Central memory CD8-positive, alpha-beta T cell (primary cell): Measurements from ENCODE around the gene HIVEP2.

Experiments used
- ATAC-seq: fragments of 150-1000 bp; cut with Tn5 transposase; replicated peaks from 2 replicates; pipeline ENCODE4 v1.10.0; 2022; ENCODE audit warnings: mild to moderate bottlenecking, moderate FRiP score, moderate number of reproducible peaks; ENCODE audit not compliant: poor library complexity, severe bottlenecking; ENCODE audit errors: extremely low read depth
- DNase-seq, 2 donors: peaks; one replicate each; pipeline ENCODE4 v3.0.0; 2021; ENCODE audit warnings: low spot score in 2 of 2
- H3K27ac Mint-ChIP-seq: one replicate; pipeline ENCODE4 v1.8.0; 2022; ENCODE audit warnings: low read depth, mild to moderate bottlenecking, moderate library complexity, mixed read lengths
- H3K27me3 Mint-ChIP-seq: one replicate; pipeline ENCODE4 v1.8.0; 2022; ENCODE audit warnings: mixed read lengths
- H3K36me3 Mint-ChIP-seq: one replicate; pipeline ENCODE4 v1.8.0; 2022; ENCODE audit warnings: mild to moderate bottlenecking, moderate library complexity, mixed read lengths; ENCODE audit not compliant: insufficient read depth
- H3K4me1 Mint-ChIP-seq: one replicate; pipeline ENCODE4 v1.8.0; 2022; ENCODE audit warnings: mixed read lengths
- H3K4me3 Mint-ChIP-seq: one replicate; pipeline ENCODE4 v1.8.0; 2022; ENCODE audit warnings: mild to moderate bottlenecking, moderate library complexity, mixed read lengths
- H3K9me3 Mint-ChIP-seq: one replicate; pipeline ENCODE4 v1.8.0; 2022; ENCODE audit warnings: mixed read lengths

The HIVEP2 gene

GRCh38 chr6:142820338-142821051, 124.5 kb downstream of the HIVEP2 start:
- DNase-seq, result no peak

GRCh38 chr6:142819603-142820337, 125.2 kb downstream of the HIVEP2 start:
- Mint-ChIP-seq H3K27ac (peak overlapping the region; percentile 98), H3K36me3 (peaks cover 17% of the 10 kb centered on the region), H3K9me3 (no peaks in the 10 kb centered on the region), H3K4me1 (peaks cover 59% of the 10 kb centered on the region), H3K4me3 (peak overlapping the region; percentile 83), H3K27me3 (no peaks in the 10 kb centered on the region)
- peak; percentile 77 for ATAC-seq
- DNase-seq, result no peak

More at GRCh38 chr6:142820338-142821051, 124.5 kb downstream of the HIVEP2 start:
- Mint-ChIP-seq H3K36me3 (peaks cover 19% of the 10 kb centered on the region), H3K4me1 (peaks cover 53% of the 10 kb centered on the region), H3K27ac (peak overlapping the region; percentile 98), H3K27me3 (no peaks in the 10 kb centered on the region), H3K4me3 (peak overlapping the region; percentile 83), H3K9me3 (no peaks in the 10 kb centered on the region)
- no peak for ATAC-seq

- ATAC-seq, result no peak
- Mint-ChIP-seq H3K27ac (peak overlapping the region; percentile 0), H3K9me3 (no peaks in the 10 kb centered on the region), H3K36me3 (peaks cover 17% of the 10 kb centered on the region), H3K4me3 (no peak overlapping the region), H3K27me3 (no peaks in the 10 kb centered on the region), H3K4me1 (peaks cover 61% of the 10 kb centered on the region)
- DNase-seq, result no peak
These were observed 128.5 kb downstream of the HIVEP2 start for GRCh38 chr6:142816486-142816885.

- no peak for DNase-seq
- no peak for ATAC-seq
- Mint-ChIP-seq H3K4me3 (no peak overlapping the region), H3K9me3 (no peaks in the 10 kb centered on the region), H3K27me3 (no peaks in the 10 kb centered on the region), H3K27ac (peak overlapping the region; percentile 0), H3K4me1 (peaks cover 61% of the 10 kb centered on the region), H3K36me3 (peaks cover 17% of the 10 kb centered on the region)
These were observed 128.9 kb downstream of the HIVEP2 start for GRCh38 chr6:142816031-142816430.

GRCh38 chr6:142811923-142812322, 133.1 kb downstream of the HIVEP2 start:
- Mint-ChIP-seq H3K27ac (no peak overlapping the region), H3K27me3 (no peaks in the 10 kb centered on the region), H3K9me3 (no peaks in the 10 kb centered on the region), H3K4me3 (no peak overlapping the region), H3K36me3 (peaks cover 5% of the 10 kb centered on the region), H3K4me1 (peaks cover 66% of the 10 kb centered on the region)
- ATAC-seq (no peak), DNase-seq (no peak)

GRCh38 chr6:142810952-142811514, 133.9 kb downstream of the HIVEP2 start:
- ATAC-seq (peak; percentile 54), DNase-seq (no peak)
- Mint-ChIP-seq H3K4me1 (peaks cover 63% of the 10 kb centered on the region), H3K36me3 (peaks cover 8% of the 10 kb centered on the region), H3K9me3 (no peaks in the 10 kb centered on the region), H3K4me3 (peak overlapping the region; percentile 3), H3K27ac (peak overlapping the region; percentile 12), H3K27me3 (no peaks in the 10 kb centered on the region)

GRCh38 chr6:142809947-142810346, 135.0 kb downstream of the HIVEP2 start:
- no peak overlapping the region for H3K27ac Mint-ChIP-seq
- peaks cover 9% of the 10 kb centered on the region for H3K36me3 Mint-ChIP-seq
- no peak for ATAC-seq
- H3K4me1 Mint-ChIP-seq, result peaks cover 69% of the 10 kb centered on the region
- no peak for DNase-seq
- H3K9me3 Mint-ChIP-seq, result no peaks in the 10 kb centered on the region
- H3K27me3 Mint-ChIP-seq, result no peaks in the 10 kb centered on the region
- H3K4me3 Mint-ChIP-seq, result no peak overlapping the region

GRCh38 chr6:142808405-142809061, 136.4 kb downstream of the HIVEP2 start:
- no peaks in the 10 kb centered on the region for H3K9me3 Mint-ChIP-seq
- no peak overlapping the region for H3K4me3 Mint-ChIP-seq
- H3K4me1 Mint-ChIP-seq, result peaks cover 69% of the 10 kb centered on the region
- peak overlapping the region; percentile 66 for H3K27ac Mint-ChIP-seq
- no peaks in the 10 kb centered on the region for H3K27me3 Mint-ChIP-seq
- no peak for DNase-seq
- peaks cover 12% of the 10 kb centered on the region for H3K36me3 Mint-ChIP-seq
- ATAC-seq, result no peak

GRCh38 chr6:142805042-142805441, 139.9 kb downstream of the HIVEP2 start:
- ATAC-seq, result no peak
- Mint-ChIP-seq H3K4me1 (peaks cover 83% of the 10 kb centered on the region), H3K27ac (peak overlapping the region; percentile 23), H3K27me3 (no peaks in the 10 kb centered on the region), H3K9me3 (no peaks in the 10 kb centered on the region), H3K36me3 (peaks cover 14% of the 10 kb centered on the region), H3K4me3 (no peak overlapping the region)
- DNase-seq, result no peak

- Mint-ChIP-seq H3K9me3 (no peaks in the 10 kb centered on the region), H3K4me3 (no peak overlapping the region), H3K27ac (peak overlapping the region; percentile 80), H3K4me1 (peaks cover 88% of the 10 kb centered on the region), H3K36me3 (peaks cover 12% of the 10 kb centered on the region), H3K27me3 (no peaks in the 10 kb centered on the region)
- ATAC-seq (no peak), DNase-seq (no peak)
These were observed 140.5 kb downstream of the HIVEP2 start for GRCh38 chr6:142804490-142804889.

- DNase-seq (no peak), ATAC-seq (no peak)
- peak overlapping the region; percentile 80 for H3K27ac Mint-ChIP-seq
- H3K36me3 Mint-ChIP-seq, result peaks cover 10% of the 10 kb centered on the region
- no peak overlapping the region for H3K4me3 Mint-ChIP-seq
- H3K27me3 Mint-ChIP-seq, result no peaks in the 10 kb centered on the region
- no peaks in the 10 kb centered on the region for H3K9me3 Mint-ChIP-seq
- H3K4me1 Mint-ChIP-seq, result peaks cover 83% of the 10 kb centered on the region
These were observed 141.4 kb downstream of the HIVEP2 start for GRCh38 chr6:142803495-142804058.

- ATAC-seq (no peak), DNase-seq (no peak)
- H3K4me1 Mint-ChIP-seq, result peaks cover 83% of the 10 kb centered on the region
- H3K36me3 Mint-ChIP-seq, result peaks cover 10% of the 10 kb centered on the region
- H3K9me3 Mint-ChIP-seq, result no peaks in the 10 kb centered on the region
- H3K27me3 Mint-ChIP-seq, result no peaks in the 10 kb centered on the region
- peak overlapping the region; percentile 80 for H3K27ac Mint-ChIP-seq
- no peak overlapping the region for H3K4me3 Mint-ChIP-seq
These were observed 141.9 kb downstream of the HIVEP2 start for GRCh38 chr6:142803032-142803431.
